ENCODE measurements around the gene METAP1D. TPM values are rescaled to one million over a fixed set of nuclear protein-coding genes. Genes with fewer than 3 reads are reported as not detected.

METAP1D gene
- total RNA-seq, 1 donor from 2014 or later: 8.3 TPM

DNA sequence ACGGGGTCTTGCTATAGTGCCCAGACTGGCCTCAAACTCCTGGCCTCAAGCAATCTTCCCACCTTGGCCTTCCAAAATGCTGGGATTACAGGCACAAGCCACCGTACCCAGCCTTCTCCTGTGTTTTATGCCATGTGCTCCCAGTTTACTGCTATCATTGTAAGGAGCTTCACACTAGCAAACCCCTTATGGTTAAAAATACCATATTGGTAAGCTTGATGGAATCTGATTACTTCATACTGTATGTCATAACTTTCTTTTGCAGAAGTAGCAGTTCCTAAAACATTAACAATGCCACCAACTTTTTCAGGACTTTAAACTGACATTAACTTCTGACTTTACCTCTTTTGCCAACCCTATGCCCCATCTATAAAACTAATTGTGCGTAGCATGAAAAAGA lies 41.3 kb upstream of the METAP1D start:
- DNase-seq (ENCODE audit: low spot score, unreplicated experiment): no peak
- H3K36me3 Mint-ChIP-seq (ENCODE audit: insufficient read depth): peaks cover 5% of the 10 kb centered on the region
- no peaks in the 10 kb centered on the region for H3K27me3 Mint-ChIP-seq
- no peak overlapping the region for H3K4me3 Mint-ChIP-seq (ENCODE audit: low read depth)
- TF ChIP-seq, protein P1, sequence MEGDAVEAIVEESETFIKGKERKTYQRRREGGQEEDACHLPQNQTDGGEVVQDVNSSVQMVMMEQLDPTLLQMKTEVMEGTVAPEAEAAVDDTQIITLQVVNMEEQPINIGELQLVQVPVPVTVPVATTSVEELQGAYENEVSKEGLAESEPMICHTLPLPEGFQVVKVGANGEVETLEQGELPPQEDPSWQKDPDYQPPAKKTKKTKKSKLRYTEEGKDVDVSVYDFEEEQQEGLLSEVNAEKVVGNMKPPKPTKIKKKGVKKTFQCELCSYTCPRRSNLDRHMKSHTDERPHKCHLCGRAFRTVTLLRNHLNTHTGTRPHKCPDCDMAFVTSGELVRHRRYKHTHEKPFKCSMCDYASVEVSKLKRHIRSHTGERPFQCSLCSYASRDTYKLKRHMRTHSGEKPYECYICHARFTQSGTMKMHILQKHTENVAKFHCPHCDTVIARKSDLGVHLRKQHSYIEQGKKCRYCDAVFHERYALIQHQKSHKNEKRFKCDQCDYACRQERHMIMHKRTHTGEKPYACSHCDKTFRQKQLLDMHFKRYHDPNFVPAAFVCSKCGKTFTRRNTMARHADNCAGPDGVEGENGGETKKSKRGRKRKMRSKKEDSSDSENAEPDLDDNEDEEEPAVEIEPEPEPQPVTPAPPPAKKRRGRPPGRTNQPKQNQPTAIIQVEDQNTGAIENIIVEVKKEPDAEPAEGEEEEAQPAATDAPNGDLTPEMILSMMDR (IDR thresholded peaks at IDR 0.05; ENCODE audit: unreplicated experiment): no peak
- H3K4me1 Mint-ChIP-seq (ENCODE audit: low read depth): peaks cover 1% of the 10 kb centered on the region
- H3K27ac Mint-ChIP-seq: no peak overlapping the region
- no peaks in the 10 kb centered on the region for H3K9me3 Mint-ChIP-seq (ENCODE audit: low read depth)

DNA sequence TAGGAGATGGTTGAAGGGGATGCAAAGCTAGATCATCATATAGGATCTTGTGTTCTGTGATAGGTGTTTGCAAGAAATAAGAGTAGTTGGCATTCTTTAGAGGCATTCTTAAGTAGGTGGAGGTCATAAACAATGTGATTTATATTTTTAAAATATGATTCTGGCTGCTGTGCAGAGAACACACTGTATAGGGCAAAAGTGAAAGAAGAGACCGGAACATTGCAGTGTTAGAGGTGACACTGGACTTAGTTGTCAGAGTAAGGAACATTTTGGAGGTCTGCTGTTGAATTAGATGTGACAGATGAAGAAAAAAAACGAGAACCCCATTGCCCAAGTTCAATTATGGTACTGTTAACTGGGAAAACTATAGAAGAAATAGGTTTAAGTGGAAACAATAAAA lies 39.8 kb upstream of the METAP1D start:
- Mint-ChIP-seq H3K9me3 (ENCODE audit: low read depth) (no peaks in the 10 kb centered on the region), H3K27ac (no peak overlapping the region), H3K4me1 (ENCODE audit: low read depth) (peaks cover 5% of the 10 kb centered on the region), H3K36me3 (ENCODE audit: insufficient read depth) (peaks cover 4% of the 10 kb centered on the region), H3K4me3 (ENCODE audit: low read depth) (no peak overlapping the region), H3K27me3 (no peaks in the 10 kb centered on the region)
- no peak for DNase-seq (ENCODE audit: low spot score, unreplicated experiment)
- TF ChIP-seq, protein P1 (IDR thresholded peaks at IDR 0.05; ENCODE audit: unreplicated experiment): no peak

DNA sequence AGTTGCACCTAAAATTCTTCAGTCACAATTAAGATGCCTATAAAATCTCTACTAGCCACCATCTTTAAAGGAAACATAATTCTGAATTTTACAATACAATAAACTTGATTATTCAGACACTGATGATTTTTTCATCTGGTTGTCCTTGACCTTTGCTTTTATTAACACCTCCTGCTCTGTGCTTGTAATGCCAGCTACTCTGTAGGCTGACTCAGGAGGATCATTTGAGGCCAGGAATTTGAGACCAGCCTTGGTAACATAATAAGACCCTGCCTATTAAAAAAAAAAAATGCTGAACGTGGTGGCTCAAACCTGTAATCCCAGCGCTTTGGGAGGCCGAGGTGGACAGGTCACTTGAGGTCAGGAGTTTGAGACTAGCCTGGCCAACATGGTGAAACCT lies 39.2 kb upstream of the METAP1D start:
- no peak overlapping the region for H3K27ac Mint-ChIP-seq
- H3K27me3 Mint-ChIP-seq: no peaks in the 10 kb centered on the region
- no peak for DNase-seq (ENCODE audit: low spot score, unreplicated experiment)
- H3K9me3 Mint-ChIP-seq (ENCODE audit: low read depth): no peaks in the 10 kb centered on the region
- H3K4me1 Mint-ChIP-seq (ENCODE audit: low read depth): peaks cover 5% of the 10 kb centered on the region
- H3K4me3 Mint-ChIP-seq (ENCODE audit: low read depth): no peak overlapping the region
- TF ChIP-seq, protein P1 (IDR thresholded peaks at IDR 0.05; ENCODE audit: unreplicated experiment): no peak
- H3K36me3 Mint-ChIP-seq (ENCODE audit: insufficient read depth): peaks cover 2% of the 10 kb centered on the region

DNA sequence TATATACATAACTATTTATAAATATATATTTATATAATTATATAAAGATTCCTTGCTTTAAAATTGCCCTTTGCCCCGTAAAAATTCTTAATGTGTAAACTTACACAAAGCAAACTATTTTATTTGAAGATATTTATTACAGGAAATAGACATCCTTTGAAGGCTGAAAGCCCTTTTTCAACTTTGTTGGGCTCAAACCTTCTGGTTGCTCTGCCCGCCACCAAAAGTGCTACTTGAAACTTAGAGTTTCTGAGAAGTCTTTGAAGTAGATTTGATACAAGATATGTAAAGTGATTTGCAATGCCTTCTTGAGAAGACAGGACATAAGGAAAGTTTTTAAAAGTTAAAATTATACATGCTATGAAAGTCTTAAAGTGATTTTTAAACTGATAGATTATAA lies 36.6 kb upstream of the METAP1D start:
- H3K36me3 Mint-ChIP-seq (ENCODE audit: insufficient read depth): peaks cover 5% of the 10 kb centered on the region
- H3K9me3 Mint-ChIP-seq (ENCODE audit: low read depth): no peaks in the 10 kb centered on the region
- H3K4me3 Mint-ChIP-seq (ENCODE audit: low read depth): no peak overlapping the region
- H3K4me1 Mint-ChIP-seq (ENCODE audit: low read depth): peaks cover 5% of the 10 kb centered on the region
- H3K27ac Mint-ChIP-seq: no peak overlapping the region
- TF ChIP-seq, protein P1 (IDR thresholded peaks at IDR 0.05; ENCODE audit: unreplicated experiment): no peak
- no peak for DNase-seq (ENCODE audit: low spot score, unreplicated experiment)
- no peaks in the 10 kb centered on the region for H3K27me3 Mint-ChIP-seq

DNA sequence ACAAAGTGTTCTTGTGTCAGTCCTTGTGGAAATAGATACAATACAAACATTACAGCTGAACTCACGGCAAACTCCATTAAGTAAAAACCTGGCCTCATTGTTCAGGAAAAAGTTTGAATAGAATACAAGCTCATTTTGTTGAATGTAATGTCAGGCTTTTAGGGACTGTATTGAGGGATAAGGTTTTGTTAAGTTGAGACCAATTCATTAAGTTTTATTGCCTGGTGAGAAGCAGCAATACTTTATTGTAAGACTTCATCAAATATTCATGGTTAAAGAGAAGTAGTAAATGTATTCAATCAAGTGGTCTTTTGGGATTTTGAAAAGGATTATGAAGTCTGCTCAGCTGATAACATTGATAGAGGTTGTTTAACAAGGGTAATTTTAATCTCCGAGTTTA lies 35.4 kb upstream of the METAP1D start:
- DNase-seq (ENCODE audit: low spot score, unreplicated experiment): no peak
- H3K4me3 Mint-ChIP-seq (ENCODE audit: low read depth): no peak overlapping the region
- H3K4me1 Mint-ChIP-seq (ENCODE audit: low read depth): peaks cover 4% of the 10 kb centered on the region
- H3K9me3 Mint-ChIP-seq (ENCODE audit: low read depth): no peaks in the 10 kb centered on the region
- no peaks in the 10 kb centered on the region for H3K27me3 Mint-ChIP-seq
- H3K36me3 Mint-ChIP-seq (ENCODE audit: insufficient read depth): peaks cover 5% of the 10 kb centered on the region
- TF ChIP-seq, protein P1 (IDR thresholded peaks at IDR 0.05; ENCODE audit: unreplicated experiment): no peak
- no peak overlapping the region for H3K27ac Mint-ChIP-seq

All from progenitor cell of endocrine pancreas (in vitro differentiated cells).